Endothelial cell (in vitro differentiated cells): ENCODE data around the gene SCAMP1. TPM values are rescaled to one million over a fixed set of nuclear protein-coding genes. Genes with fewer than 3 reads are reported as not detected.

ENCODE experiments used
- DNase-seq: peaks from one replicate; pipeline ENCODE4 v3.0.0; 2021; ENCODE audit warnings: low spot score
- H3K27ac Mint-ChIP-seq: one replicate; pipeline ENCODE4 v1.8.0; 2021; ENCODE audit warnings: mixed read lengths, inconsistent platforms; ENCODE audit not compliant: unreplicated experiment
- H3K27me3 Mint-ChIP-seq: one replicate; pipeline ENCODE4 v1.8.0; 2021; ENCODE audit warnings: mild to moderate bottlenecking, moderate library complexity, mixed read lengths, inconsistent platforms; ENCODE audit not compliant: unreplicated experiment
- H3K36me3 Mint-ChIP-seq: one replicate; pipeline ENCODE4 v1.8.0; 2021; ENCODE audit warnings: mild to moderate bottlenecking, low read depth, mixed read lengths, inconsistent platforms; ENCODE audit not compliant: unreplicated experiment
- H3K4me1 Mint-ChIP-seq: one replicate; pipeline ENCODE4 v1.8.0; 2021; ENCODE audit warnings: mild to moderate bottlenecking, mixed read lengths, inconsistent platforms; ENCODE audit not compliant: unreplicated experiment
- H3K4me3 Mint-ChIP-seq: one replicate; pipeline ENCODE4 v1.8.0; 2021; ENCODE audit warnings: mild to moderate bottlenecking, mixed read lengths, inconsistent platforms; ENCODE audit not compliant: unreplicated experiment
- H3K9me3 Mint-ChIP-seq: one replicate; pipeline ENCODE4 v1.8.0; 2021; ENCODE audit warnings: mixed read lengths, inconsistent platforms; ENCODE audit not compliant: unreplicated experiment
- CTCF ChIP-seq: fragments of 200-600 bp; sonication (generic); IDR thresholded peaks from one replicate; pipeline ENCODE4 v1.5.0; 2021; ENCODE audit warnings: antibody characterized with exemption; ENCODE audit not compliant: unreplicated experiment
- total RNA-seq: library from RNA; stranded (reverse); fragmentation: NEBNext Ultra II Directional; extraction: Animal tissue kit (Norgen Biotek cat#: 25700); gene quantifications from one replicate; pipeline ENCODE4 v1.2.1, GENCODE V29; 2021; ENCODE audit not compliant: unreplicated experiment

Gene SCAMP1
- total RNA-seq, 1 donor from 2014 or later = 30.6 TPM

- no peak for TF ChIP-seq CTCF
- no peak overlapping the region for H3K4me3 Mint-ChIP-seq
- DNase-seq = no peak
- no peaks in the 10 kb centered on the region for H3K36me3 Mint-ChIP-seq
- peaks cover 2% of the 10 kb centered on the region for H3K27me3 Mint-ChIP-seq
- no peaks in the 10 kb centered on the region for H3K9me3 Mint-ChIP-seq
- H3K27ac Mint-ChIP-seq = no peak overlapping the region
- no peaks in the 10 kb centered on the region for H3K4me1 Mint-ChIP-seq
Measured at GRCh38 chr5:78323241-78323640, 37.2 kb upstream of the SCAMP1 start.

- Mint-ChIP-seq H3K36me3 (no peaks in the 10 kb centered on the region), H3K9me3 (no peaks in the 10 kb centered on the region), H3K4me3 (no peak overlapping the region), H3K27me3 (peaks cover 2% of the 10 kb centered on the region), H3K27ac (no peak overlapping the region), H3K4me1 (no peaks in the 10 kb centered on the region)
- TF ChIP-seq CTCF = no peak
- no peak for DNase-seq
Measured at GRCh38 chr5:78326930-78327329, 33.5 kb upstream of the SCAMP1 start.

GRCh38 chr5:78327761-78328510 lies 32.5 kb upstream of the SCAMP1 start:
- Mint-ChIP-seq H3K27me3 (peaks cover 2% of the 10 kb centered on the region), H3K36me3 (no peaks in the 10 kb centered on the region), H3K4me3 (no peak overlapping the region), H3K27ac (no peak overlapping the region), H3K4me1 (no peaks in the 10 kb centered on the region), H3K9me3 (no peaks in the 10 kb centered on the region)
- TF ChIP-seq CTCF = no peak
- no peak for DNase-seq

GRCh38 chr5:78328585-78329173 lies 31.7 kb upstream of the SCAMP1 start:
- no peak overlapping the region for H3K27ac Mint-ChIP-seq
- H3K9me3 Mint-ChIP-seq = no peaks in the 10 kb centered on the region
- no peak for DNase-seq
- TF ChIP-seq CTCF = no peak
- H3K27me3 Mint-ChIP-seq = peaks cover 2% of the 10 kb centered on the region
- no peak overlapping the region for H3K4me3 Mint-ChIP-seq
- H3K4me1 Mint-ChIP-seq = no peaks in the 10 kb centered on the region
- H3K36me3 Mint-ChIP-seq = no peaks in the 10 kb centered on the region

- no peak overlapping the region for H3K4me3 Mint-ChIP-seq
- H3K36me3 Mint-ChIP-seq = no peaks in the 10 kb centered on the region
- no peaks in the 10 kb centered on the region for H3K9me3 Mint-ChIP-seq
- H3K27me3 Mint-ChIP-seq = no peaks in the 10 kb centered on the region
- no peaks in the 10 kb centered on the region for H3K4me1 Mint-ChIP-seq
- H3K27ac Mint-ChIP-seq = no peak overlapping the region
- DNase-seq = no peak
- no peak for TF ChIP-seq CTCF
Measured at GRCh38 chr5:78331523-78332080, 28.8 kb upstream of the SCAMP1 start.
